ENCODE results near the gene CTBP1.

The CTBP1 gene

GRCh38 chr4:1193206-1194009 is 55.5 kb downstream of the CTBP1 start:
- no peak for DNase-seq

- DNase-seq = no peak
Observed at GRCh38 chr4:1192493-1193205, 56.3 kb downstream of the CTBP1 start.

- no peak for DNase-seq
Observed at GRCh38 chr4:1192091-1192492, 56.8 kb downstream of the CTBP1 start.

GRCh38 chr4:1191621-1192020 is 57.3 kb downstream of the CTBP1 start:
- no peak for DNase-seq

GRCh38 chr4:1187182-1187581 is 61.7 kb downstream of the CTBP1 start:
- no peak for DNase-seq

GRCh38 chr4:1183985-1184773 is 64.8 kb downstream of the CTBP1 start:
- DNase-seq = no peak

- no peak for DNase-seq
Observed at GRCh38 chr4:1182313-1182712, 66.6 kb downstream of the CTBP1 start.

GRCh38 chr4:1180663-1181062 is 68.3 kb downstream of the CTBP1 start:
- no peak for DNase-seq

GRCh38 chr4:1179976-1180375 is 69.0 kb downstream of the CTBP1 start:
- no peak for DNase-seq

- no peak for DNase-seq
Observed at GRCh38 chr4:1179089-1179441, 69.9 kb downstream of the CTBP1 start.

- no peak for DNase-seq
Observed at GRCh38 chr4:1178300-1179088, 70.4 kb downstream of the CTBP1 start.

- DNase-seq = no peak
Observed at GRCh38 chr4:1177274-1178141, 71.4 kb downstream of the CTBP1 start.

- no peak for DNase-seq
Observed at GRCh38 chr4:1176398-1177273, 72.3 kb downstream of the CTBP1 start.

- DNase-seq = no peak
Observed at GRCh38 chr4:1175635-1176229, 73.2 kb downstream of the CTBP1 start.

- DNase-seq = no peak
Observed at GRCh38 chr4:1174941-1175634, 73.8 kb downstream of the CTBP1 start.

- DNase-seq = no peak
Observed at GRCh38 chr4:1172971-1173757, 75.8 kb downstream of the CTBP1 start.

GRCh38 chr4:1172228-1172851 is 76.6 kb downstream of the CTBP1 start, which contains the start of gene SPON2:
TSS of gene SPON2 (minus strand) at chr4:1172583.
- no peak for DNase-seq
